ENCODE data around the gene DNAJA4. TPM values are rescaled to one million over a fixed set of nuclear protein-coding genes. Genes with fewer than 3 reads are reported as not detected.

Gene DNAJA4
- total and polyA plus RNA-seq, 7 donors, result 78.5 to 276 (median 188) TPM

GRCh38 chr15:78323693-78324092 lies 59.3 kb downstream of the DNAJA4 start:
- H3K36me3 ChIP-seq (ENCODE audit: insufficient read depth in 1 of 2, low read depth in 1 of 2), result no peaks in the 10 kb centered on the region
- no peaks in the 10 kb centered on the region for H3K9me3 ChIP-seq
- H3K4me1 ChIP-seq, result no peaks in the 10 kb centered on the region
- WGBS, 3 donors, result 80 to 82% (median 81%) methylated on average over 7 of the region's 7 CpGs
- H3K27me3 ChIP-seq (ENCODE audit: insufficient read depth in 3 of 3, low read length in 2 of 3), result no peaks in the 10 kb centered on the region
- intact Hi-C loops (cut with DNase I), result no loop called here
- no peak overlapping the region for H3K27ac ChIP-seq
- no peak for TF ChIP-seq CTCF (IDR thresholded peaks at IDR 0.05)
- no peak for ATAC-seq
- DNase-seq, result no peak
- H3K4me3 ChIP-seq, result no peak overlapping the region

- H3K27ac ChIP-seq, result no peak overlapping the region
- no peaks in the 10 kb centered on the region for H3K4me1 ChIP-seq
- WGBS, 3 donors, result 87 to 94% (median 91%) methylated on average over 5 of the region's 5 CpGs
- no peaks in the 10 kb centered on the region for H3K36me3 ChIP-seq (ENCODE audit: insufficient read depth in 1 of 2, low read depth in 1 of 2)
- DNase-seq, result no peak
- no peak for ATAC-seq
- intact Hi-C loops (cut with DNase I), result no loop called here
- H3K9me3 ChIP-seq, result no peaks in the 10 kb centered on the region
- no peaks in the 10 kb centered on the region for H3K27me3 ChIP-seq (ENCODE audit: insufficient read depth in 3 of 3, low read length in 2 of 3)
- no peak for TF ChIP-seq CTCF (IDR thresholded peaks at IDR 0.05)
- no peak overlapping the region for H3K4me3 ChIP-seq
Observed at GRCh38 chr15:78324144-78324543, 59.8 kb downstream of the DNAJA4 start.

- no peaks in the 10 kb centered on the region for H3K4me1 ChIP-seq
- H3K36me3 ChIP-seq (ENCODE audit: insufficient read depth in 1 of 2, low read depth in 1 of 2), result no peaks in the 10 kb centered on the region
- DNase-seq (no peak), ATAC-seq (no peak)
- intact Hi-C loops (cut with DNase I), result no loop called here
- no peak overlapping the region for H3K27ac ChIP-seq
- no peaks in the 10 kb centered on the region for H3K27me3 ChIP-seq (ENCODE audit: insufficient read depth in 3 of 3, low read length in 2 of 3)
- WGBS, 3 donors, result 69 to 79% (median 74%) methylated on average over 7 of the region's 7 CpGs
- no peaks in the 10 kb centered on the region for H3K9me3 ChIP-seq
- H3K4me3 ChIP-seq, result no peak overlapping the region
- TF ChIP-seq CTCF (IDR thresholded peaks at IDR 0.05), result no peak
Observed at GRCh38 chr15:78325092-78325843, 60.9 kb downstream of the DNAJA4 start.

DNA sequence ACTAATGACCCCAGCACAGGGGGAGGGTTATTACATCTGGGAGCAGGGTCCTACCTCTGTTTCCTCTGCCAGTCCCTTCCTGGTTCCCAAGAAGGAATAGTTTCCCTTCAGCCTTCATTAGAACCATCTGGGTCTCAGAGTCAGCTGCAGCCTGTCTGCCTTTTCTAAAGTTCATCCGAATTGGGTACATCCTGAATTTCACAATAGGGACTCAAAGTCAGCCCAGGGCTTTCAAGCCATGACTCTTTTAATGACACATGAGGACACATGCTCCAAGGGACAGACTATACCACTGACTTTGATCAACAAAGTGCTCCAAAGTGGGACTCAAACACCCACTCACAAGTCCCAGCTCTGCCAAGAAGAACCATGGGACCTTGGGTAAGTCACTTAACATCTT lies 63.1 kb downstream of the DNAJA4 start:
- no peak for DNase-seq
- no peaks in the 10 kb centered on the region for H3K36me3 ChIP-seq (ENCODE audit: insufficient read depth in 1 of 2, low read depth in 1 of 2)
- no peak for ATAC-seq
- H3K9me3 ChIP-seq, result no peaks in the 10 kb centered on the region
- H3K4me1 ChIP-seq, result no peaks in the 10 kb centered on the region
- H3K27me3 ChIP-seq (ENCODE audit: insufficient read depth in 3 of 3, low read length in 2 of 3), result no peaks in the 10 kb centered on the region
- intact Hi-C loops (cut with DNase I), result no loop called here
- 41 to 53% (median 50%) methylated on average over 1 of the region's 1 CpG for WGBS, 3 donors
- no peak overlapping the region for H3K27ac ChIP-seq
- TF ChIP-seq CTCF (IDR thresholded peaks at IDR 0.05), result no peak
- no peak overlapping the region for H3K4me3 ChIP-seq

GRCh38 chr15:78329625-78330024 lies 65.3 kb downstream of the DNAJA4 start:
- 39 to 55% (median 45%) methylated on average over 4 of the region's 4 CpGs for WGBS, 3 donors
- no peak overlapping the region for H3K27ac ChIP-seq
- TF ChIP-seq CTCF (IDR thresholded peaks at IDR 0.05), result no peak
- H3K36me3 ChIP-seq (ENCODE audit: insufficient read depth in 1 of 2, low read depth in 1 of 2), result no peaks in the 10 kb centered on the region
- H3K4me3 ChIP-seq, result no peak overlapping the region
- peaks cover 0 to 4% (median 1%) of the 10 kb centered on the region in 3 donors for H3K27me3 ChIP-seq (ENCODE audit: insufficient read depth in 3 of 3, low read length in 2 of 3)
- H3K9me3 ChIP-seq, result no peaks in the 10 kb centered on the region
- no peaks in the 10 kb centered on the region for H3K4me1 ChIP-seq
- intact Hi-C loops (cut with DNase I), result no loop called here
- no peak for DNase-seq
- no peak for ATAC-seq

All from psoas muscle (tissue), 8 donors.